Jurkat, Clone E6-1 (cell line): ENCODE results near the gene LSG1.
"Not testable (repeated sequence)": the region's sequence is repeated elsewhere in the genome, so short reads cannot be mapped to it uniquely, and the experiment has no call there.

Experiments used
- DNase-seq: peaks from one replicate; pipeline ENCODE4 v3.0.0-alpha.2; 2011; ENCODE audit warnings: low read depth, low spot score
- H3K4me3 ChIP-seq: 2 replicates; pipeline ENCODE4 v1.5.1; 2011; ENCODE audit warnings: mild to moderate bottlenecking, low read length, control low read depth, moderate library complexity

Gene LSG1

DNA sequence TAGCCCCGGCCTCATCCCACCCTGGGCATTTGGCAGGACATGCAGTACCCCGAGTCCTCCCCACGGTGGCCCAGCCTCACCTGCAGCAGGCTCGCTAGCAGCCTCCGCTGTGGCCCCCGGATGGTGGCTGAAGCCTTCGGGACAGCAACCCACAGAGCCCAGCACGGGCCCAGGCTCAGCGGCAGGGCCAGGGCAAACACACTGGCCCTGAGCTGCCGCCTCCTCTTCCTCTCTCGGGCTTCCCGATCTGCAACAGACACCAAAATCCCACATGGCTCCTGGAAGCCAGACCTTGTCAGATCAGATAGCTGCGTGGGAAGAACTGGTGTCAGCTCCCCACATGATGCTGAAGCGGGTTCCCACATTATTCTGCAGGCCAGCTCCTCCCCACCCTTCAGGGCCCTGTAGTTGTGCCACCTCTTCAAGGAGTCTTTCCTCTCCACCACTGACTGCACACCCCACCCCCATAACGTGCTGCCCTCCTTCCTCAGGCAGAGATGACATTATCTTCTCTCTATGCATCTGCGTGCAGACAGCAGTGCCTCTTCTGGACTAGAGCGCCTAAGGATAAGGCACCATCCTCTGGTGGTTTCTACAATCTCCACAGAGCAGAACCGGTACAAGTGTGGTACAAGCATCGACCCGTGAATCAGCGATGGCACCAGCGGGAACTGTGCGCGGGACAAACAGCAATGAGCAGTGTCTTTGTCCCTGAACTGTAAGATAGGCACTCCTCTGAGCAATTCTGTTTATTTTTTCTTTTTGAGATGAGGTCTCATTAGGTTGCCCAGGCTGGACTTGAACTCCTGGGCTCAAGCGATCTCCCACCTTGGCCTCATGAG is 48.3 kb downstream of the LSG1 start:
- no peak overlapping the region for H3K4me3 ChIP-seq
- DNase-seq: no peak

DNA sequence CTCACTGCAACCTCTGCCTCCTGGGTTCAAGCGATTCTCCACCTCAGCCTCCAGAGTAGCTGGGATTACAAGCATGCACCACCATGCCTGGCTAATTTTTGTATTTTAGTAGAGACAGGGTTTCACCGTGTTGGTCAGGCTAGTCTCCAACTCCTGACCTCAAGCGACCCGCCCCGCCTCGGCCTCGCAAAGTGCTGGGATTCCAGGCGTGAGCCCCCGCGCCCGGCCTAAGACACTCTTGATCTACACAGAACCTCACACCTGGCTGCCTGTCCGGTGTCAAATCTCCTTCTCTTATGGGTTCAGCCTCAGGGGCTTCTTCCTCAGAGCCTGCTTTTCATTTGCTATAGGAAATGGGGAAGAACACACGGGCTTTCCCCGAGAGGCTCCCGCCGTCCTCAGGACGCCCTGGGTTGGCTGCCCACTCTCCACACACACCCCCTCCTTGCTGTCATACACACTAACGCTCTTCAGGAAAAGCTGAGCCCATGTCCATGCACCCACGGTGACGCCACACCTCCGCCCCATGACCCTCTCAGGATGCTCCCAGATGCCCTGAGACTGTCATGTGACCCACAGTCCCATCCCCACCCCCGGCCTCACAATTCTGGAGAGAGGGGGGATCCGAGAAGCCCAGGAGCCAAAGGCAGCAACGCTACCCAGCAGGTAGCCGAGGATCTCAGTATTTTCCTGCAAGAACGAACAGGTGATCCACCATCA is 49.2 kb downstream of the LSG1 start:
- H3K4me3 ChIP-seq: no peak overlapping the region
- no peak for DNase-seq

DNA sequence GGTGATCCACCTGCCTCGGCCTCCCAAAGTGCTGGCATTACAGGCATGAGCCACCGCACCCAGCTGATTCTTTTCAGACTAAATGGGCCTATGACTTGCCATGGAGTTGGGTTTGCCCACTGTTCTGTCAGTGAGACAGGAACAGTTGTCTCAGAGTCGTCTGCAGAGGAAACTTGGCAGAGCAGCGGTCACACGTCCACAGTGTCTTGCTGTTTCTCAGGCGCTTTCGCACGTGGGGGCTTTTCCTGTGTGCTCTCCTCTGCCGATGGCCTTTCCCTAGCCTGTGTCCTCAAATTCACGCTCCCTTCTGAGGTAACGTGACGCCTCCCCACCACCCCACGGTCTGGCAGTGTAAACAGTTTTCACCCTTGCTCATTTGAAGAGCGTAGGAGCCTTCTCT is 50.0 kb downstream of the LSG1 start:
- no peak overlapping the region for H3K4me3 ChIP-seq
- DNase-seq: no peak

DNA sequence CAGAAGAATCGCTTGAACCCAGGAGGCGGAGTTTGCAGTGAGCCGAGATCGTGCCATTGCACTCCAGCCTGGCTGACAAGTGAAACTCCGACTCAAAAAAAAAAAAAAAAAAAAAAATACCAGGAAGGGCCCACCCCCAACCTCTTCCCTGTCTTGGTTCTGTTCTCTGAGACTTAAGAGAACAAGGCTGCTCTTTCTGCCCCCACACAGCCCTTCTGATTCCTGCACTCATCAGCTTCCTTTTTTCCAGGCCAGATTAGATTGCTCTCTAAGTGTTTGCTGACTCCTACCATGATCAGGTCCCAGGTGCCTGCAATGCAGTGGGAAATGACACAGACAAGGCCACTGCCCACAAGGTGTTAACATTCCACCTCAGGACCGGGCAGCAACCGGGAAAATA is 51.8 kb downstream of the LSG1 start:
- no peak for DNase-seq
- no peak overlapping the region for H3K4me3 ChIP-seq

DNA sequence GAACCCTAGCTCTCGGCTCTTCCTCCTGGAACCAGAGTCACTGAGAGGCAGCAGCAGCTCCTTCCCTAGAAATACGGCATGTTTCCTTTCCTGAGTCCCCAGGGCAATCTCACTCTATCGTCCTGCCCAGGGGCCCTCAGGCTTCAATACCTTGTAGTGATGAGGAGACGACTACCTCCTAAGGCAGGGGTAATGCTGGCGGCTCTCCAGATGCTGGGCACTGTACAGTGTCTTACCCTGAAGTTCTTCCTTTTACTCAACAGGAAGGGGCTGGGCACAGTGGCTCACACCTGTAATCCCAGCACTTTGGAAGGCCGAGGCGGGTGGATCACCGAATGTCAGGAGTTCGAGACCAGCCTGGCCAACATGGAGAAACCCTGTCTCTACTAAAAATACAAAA is 52.2 kb downstream of the LSG1 start:
- no peak overlapping the region for H3K4me3 ChIP-seq
- no peak for DNase-seq

GRCh38 chr3:194618858-194619608 is 53.0 kb downstream of the LSG1 start:
- H3K4me3 ChIP-seq: no peak overlapping the region

DNA sequence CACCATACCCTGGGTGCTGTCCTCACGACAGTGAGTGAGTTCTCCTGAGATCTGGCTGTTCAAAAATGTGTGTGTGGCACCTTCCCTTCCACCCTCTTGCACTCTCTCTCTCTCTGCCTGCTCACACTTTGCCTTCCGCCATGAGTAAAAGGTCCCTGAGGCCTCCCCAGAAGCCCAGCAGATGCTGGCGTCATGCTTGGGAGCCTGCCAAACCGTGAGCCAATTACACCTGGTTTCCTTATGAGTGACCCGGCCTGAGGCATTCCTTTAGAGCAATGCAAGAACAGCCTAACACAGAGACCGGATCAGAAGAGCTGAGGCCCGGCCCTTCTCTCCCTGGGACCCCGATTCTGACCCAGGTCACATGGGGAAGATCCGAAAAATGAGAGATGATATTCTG is 54.2 kb downstream of the LSG1 start:
- no peak overlapping the region for H3K4me3 ChIP-seq
- no peak for DNase-seq

More at GRCh38 chr3:194618858-194619608, 53.0 kb downstream of the LSG1 start:
- DNase-seq: no peak

- DNase-seq: no peak
- H3K4me3 ChIP-seq: no peak overlapping the region
These were observed 54.8 kb downstream of the LSG1 start for GRCh38 chr3:194617143-194617671.

GRCh38 chr3:194615226-194615625 is 56.8 kb downstream of the LSG1 start:
- no peak for DNase-seq
- H3K4me3 ChIP-seq: no peak overlapping the region

DNA sequence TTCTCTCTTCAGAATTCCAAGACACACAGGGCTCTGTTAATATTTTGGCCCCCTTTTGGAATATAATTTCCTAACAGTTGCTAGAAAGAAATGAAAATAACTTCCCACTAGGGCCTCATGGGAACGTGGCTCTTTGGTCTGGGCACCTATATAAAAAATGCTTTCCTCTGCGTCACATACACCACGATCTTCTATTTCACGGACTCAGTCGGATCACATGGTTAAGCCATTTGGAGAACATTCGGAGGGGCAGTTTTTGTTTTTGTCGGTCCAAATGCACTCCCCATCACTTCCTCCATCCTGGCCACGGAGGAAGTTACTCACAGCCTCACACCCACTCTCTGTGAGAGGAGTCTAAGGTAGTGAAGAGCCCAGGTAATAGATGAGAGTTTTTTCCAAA is 59.8 kb downstream of the LSG1 start:
- H3K4me3 ChIP-seq: no peak overlapping the region
- DNase-seq: no peak

- no peak for DNase-seq
- no peak overlapping the region for H3K4me3 ChIP-seq
These were observed 61.3 kb downstream of the LSG1 start for GRCh38 chr3:194610689-194611088.

DNA sequence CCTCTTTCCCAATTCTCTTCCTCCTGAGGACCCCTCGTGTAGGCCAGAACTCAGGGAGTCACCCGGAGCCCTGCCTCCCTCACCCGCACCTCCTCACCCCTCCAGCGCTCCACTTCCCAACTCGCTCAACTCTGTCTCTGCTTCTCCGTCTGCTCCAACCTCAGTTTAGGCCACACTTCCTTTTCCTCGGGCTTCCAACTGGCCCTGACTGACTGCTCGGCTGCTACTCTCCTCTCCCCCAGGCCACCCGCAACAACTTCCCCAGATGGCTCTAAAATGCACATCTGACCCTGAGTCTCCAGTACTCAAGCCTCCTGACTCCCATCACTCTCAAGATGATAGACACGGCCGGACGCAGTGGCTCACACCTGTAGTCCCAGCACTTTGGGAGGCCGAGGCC is 62.4 kb downstream of the LSG1 start:
- no peak for DNase-seq

DNA sequence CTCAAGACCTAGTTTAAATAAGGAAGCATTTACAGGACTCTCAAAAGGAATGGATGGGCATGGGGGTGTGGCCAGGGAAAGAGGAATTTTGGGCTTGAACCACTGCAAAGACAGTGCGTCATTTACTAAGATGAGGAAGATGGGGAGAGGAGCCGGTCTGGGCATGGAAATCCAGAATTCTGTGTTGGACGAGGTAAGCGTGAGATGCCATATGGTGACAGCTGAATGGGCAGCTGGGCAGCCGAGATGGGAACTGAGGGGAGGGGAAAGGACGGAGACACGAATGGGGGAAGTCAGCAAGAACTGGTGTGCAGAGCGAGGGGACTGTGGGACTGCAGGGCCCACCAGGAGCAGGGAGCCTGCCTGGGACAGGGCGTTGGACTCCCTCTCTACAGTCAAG is 63.0 kb downstream of the LSG1 start:
- H3K4me3 ChIP-seq: no peak overlapping the region
- no peak for DNase-seq

More for the DNA sequence above, 62.4 kb downstream of the LSG1 start:
- H3K4me3 ChIP-seq: no peak overlapping the region

GRCh38 chr3:194607592-194608389 is 64.2 kb downstream of the LSG1 start:
- H3K4me3 ChIP-seq: no peak overlapping the region
- no peak for DNase-seq

- no peak overlapping the region for H3K4me3 ChIP-seq
- DNase-seq: no peak
These were observed 65.0 kb downstream of the LSG1 start for GRCh38 chr3:194606941-194607340.

DNA sequence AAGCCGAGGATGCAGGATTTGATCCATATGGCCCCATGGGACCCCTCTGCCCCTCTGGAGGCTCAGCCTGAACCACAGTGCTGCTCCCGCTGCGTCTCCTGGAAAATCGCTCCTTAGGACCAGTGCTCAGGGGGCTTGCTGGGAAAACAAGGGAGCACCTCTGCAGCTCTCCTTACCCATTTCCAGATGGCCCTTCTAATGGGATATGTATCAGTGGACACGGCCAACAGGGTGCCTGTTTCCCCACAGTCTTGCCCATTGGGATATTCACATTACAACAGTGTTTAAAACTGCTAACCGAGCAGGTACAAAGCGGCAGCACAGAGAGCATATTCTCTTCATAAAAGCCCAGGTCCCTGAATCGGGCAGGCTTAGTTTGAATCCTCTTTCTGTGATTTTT is 65.8 kb downstream of the LSG1 start:
- H3K4me3 ChIP-seq: no peak overlapping the region
- no peak for DNase-seq

DNA sequence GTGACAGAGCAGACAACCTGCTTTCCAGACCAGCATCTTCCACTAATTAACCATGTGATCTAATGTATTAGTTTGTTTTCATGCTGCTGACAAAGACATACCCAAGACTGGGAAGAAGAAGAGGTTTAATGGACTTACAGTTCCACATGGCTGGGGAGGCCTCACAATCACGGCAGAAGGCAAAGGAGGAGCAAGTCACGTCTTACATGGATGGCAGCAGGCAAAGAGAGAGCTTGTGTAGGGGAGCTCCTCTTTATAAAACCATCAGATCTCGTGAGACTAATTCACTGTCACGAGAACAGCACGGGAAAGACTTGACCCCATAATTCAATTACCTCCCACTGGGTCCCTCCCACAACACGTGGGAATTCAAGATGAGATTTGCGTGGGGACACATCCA is 66.7 kb downstream of the LSG1 start:
- not testable (repeated sequence) for H3K4me3 ChIP-seq, DNase-seq

DNA sequence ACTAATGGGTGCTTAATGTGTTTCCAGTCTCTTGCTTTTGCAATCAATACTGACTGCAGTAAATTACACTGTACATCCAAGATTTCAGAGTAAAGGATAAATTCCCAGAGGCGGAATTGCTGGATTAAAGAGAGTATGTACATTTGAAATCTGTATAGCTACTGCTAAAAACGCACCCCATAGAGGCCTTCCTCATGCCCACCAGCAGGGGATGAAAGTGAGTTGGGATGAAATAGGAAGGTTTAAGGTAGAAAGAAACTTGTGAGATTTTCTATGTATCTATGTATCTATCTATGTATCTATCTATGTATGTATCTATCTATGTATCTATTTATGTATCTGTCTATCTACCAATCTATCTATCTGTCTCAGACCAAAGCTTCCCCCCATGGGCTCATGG is 67.2 kb downstream of the LSG1 start:
- no peak for DNase-seq
- H3K4me3 ChIP-seq: no peak overlapping the region

GRCh38 chr3:194604126-194604525 is 67.9 kb downstream of the LSG1 start:
- DNase-seq: no peak
- no peak overlapping the region for H3K4me3 ChIP-seq
